ENCODE data around the gene CASP2. TPM values are rescaled to one million over a fixed set of nuclear protein-coding genes. Genes with fewer than 3 reads are reported as not detected.

CASP2 gene
- total and polyA plus RNA-seq, 2 of the 8 experiments (the other 6 are each of a cell fraction or from before 2014, with no cell fraction given): 23.7 to 35.3 TPM

GRCh38 chr7:143281529-143281928 is 6.6 kb upstream of the CASP2 start (continued):
- TF ChIP-seq SAP30 (IDR thresholded peaks at IDR 0.05; ENCODE audit: insufficient read depth, insufficient replicate concordance, low read length) (no peak), GTF2F1 (IDR thresholded peaks at IDR 0.05; ENCODE audit: borderline replicate concordance, low read depth, low read length) (no peak), E2F6 (IDR thresholded peaks at IDR 0.05) (no peak), RXRA (IDR thresholded peaks at IDR 0.05; ENCODE audit: insufficient read depth, low read depth, low read length) (no peak), BCL11A (IDR thresholded peaks at IDR 0.05; ENCODE audit: low read depth in 2 of 2, low read length in 2 of 2) (no peak)

All from H1 (cell line).